H1 (cell line): ENCODE measurements around the gene KCNQ1. TPM values are rescaled to one million over a fixed set of nuclear protein-coding genes. Genes with fewer than 3 reads are reported as not detected.

Experiments used
- CTCF ChIA-PET: fragments of 300-600 bp; sonication (Branson Sonifier 250); formaldehyde crosslinking; loops from one replicate; lab custom pipeline; 2021; ENCODE audit not compliant: partially characterized antibody; lab: Charles Lee
- POLR2A ChIA-PET: fragments of 300-600 bp; sonication (Branson Sonifier 250); formaldehyde crosslinking; loops from one replicate; lab custom pipeline; 2021; ENCODE audit warnings: inconsistent platforms; ENCODE audit not compliant: partially characterized antibody; lab: Charles Lee
- DNase-seq, 2 experiments: peaks; one replicate each; pipeline versions ENCODE4 v3.0.0 to v3.0.0-alpha.2; 2010 to 2022; ENCODE audit warnings: low spot score in 2 of 2, low read depth in 1 of 2, mixed read lengths in 1 of 2
- FAIRE-seq: peaks from 2 replicates; lab custom pipeline; 2011; peaks lifted over from hg19 to GRCh38; lab: Jason Lieb, UNC
- H2AFZ ChIP-seq: 2 replicates; pipeline ENCODE4 v1.8.1; 2012; ENCODE audit warnings: low read length, inconsistent platforms
- H2AK5ac ChIP-seq: 2 replicates; pipeline ENCODE4 v1.6.1; 2013; ENCODE audit warnings: low read depth, low read length
- H2BK120ac ChIP-seq: replicated peaks from 2 replicates; pipeline ENCODE3; 2013; ENCODE audit warnings: low read depth, low read length, inconsistent platforms
- H2BK12ac ChIP-seq: 2 replicates; pipeline ENCODE4 v1.6.1; 2013; ENCODE audit warnings: low read depth, low read length
- H2BK15ac ChIP-seq: 2 replicates; pipeline ENCODE4 v1.6.1; 2013; ENCODE audit warnings: low read length
- H2BK20ac ChIP-seq: 2 replicates; pipeline ENCODE4 v1.6.1; 2013; ENCODE audit warnings: low read length
- H2BK5ac ChIP-seq: 2 replicates; pipeline ENCODE4 v1.6.1; 2013; ENCODE audit warnings: low read depth, low read length
- H3K14ac ChIP-seq: 2 replicates; pipeline ENCODE4 v1.6.1; 2013; ENCODE audit warnings: inconsistent platforms; ENCODE audit not compliant: insufficient read length
- H3K18ac ChIP-seq: 2 replicates; pipeline ENCODE4 v1.6.1; 2013; ENCODE audit warnings: low read length; ENCODE audit errors: extremely low read depth
- H3K23ac ChIP-seq: 2 replicates; pipeline ENCODE4 v1.6.1; 2013; ENCODE audit warnings: inconsistent platforms; ENCODE audit not compliant: insufficient read length
- H3K23me2 ChIP-seq: 2 replicates; pipeline ENCODE4 v1.6.1; 2013; ENCODE audit warnings: low read depth, low read length
- H3K27ac ChIP-seq: 2 replicates; pipeline ENCODE4 v1.6.1; 2011; ENCODE audit warnings: low read depth, low read length, inconsistent platforms
- H3K27me3 ChIP-seq, 4 experiments: replicated peaks in 1 of 4; 1 replicate in 1 of 4; 2 replicates in 3 of 4; pipeline versions ENCODE4 v1.6.1 to v1.8.1; 2011 to 2013; ENCODE audit warnings: low read length in 3 of 4, mild to moderate bottlenecking in 3 of 4, inconsistent platforms in 2 of 4, mixed read lengths in 2 of 4, moderate library complexity in 1 of 4; ENCODE audit not compliant: control insufficient read depth in 3 of 4, insufficient read depth in 3 of 4; ENCODE audit errors: extremely low read depth in 1 of 4
- H3K36me3 ChIP-seq, 4 experiments: 2 replicates each; pipeline versions ENCODE4 v1.6.1 to v1.8.1; 2011 to 2013; ENCODE audit warnings: mild to moderate bottlenecking in 4 of 4, low read length in 3 of 4, moderate library complexity in 2 of 4, control low read depth in 1 of 4, inconsistent platforms in 1 of 4; ENCODE audit not compliant: insufficient read depth in 4 of 4, control insufficient read depth in 2 of 4
- H3K4ac ChIP-seq: replicated peaks from 2 replicates; pipeline ENCODE3; 2013; ENCODE audit warnings: low read length, low read depth, mixed read lengths, inconsistent platforms; ENCODE audit not compliant: insufficient read length
- H3K4me1 ChIP-seq, 4 experiments: replicated peaks in 1 of 4; 1 replicate in 1 of 4; 2 replicates in 3 of 4; pipeline versions ENCODE4 v1.6.1 to v1.8.1; 2011 to 2013; ENCODE audit warnings: low read length in 3 of 4, inconsistent platforms in 2 of 4, mixed read lengths in 1 of 4; ENCODE audit not compliant: insufficient read depth in 4 of 4, control insufficient read depth in 3 of 4
- H3K4me2 ChIP-seq, 2 experiments: 2 replicates each; pipeline versions ENCODE4 v1.6.1 to v1.8.1; 2011 to 2013; ENCODE audit warnings: low read depth in 2 of 2, low read length in 2 of 2, control low read depth in 1 of 2, inconsistent platforms in 1 of 2, mild to moderate bottlenecking in 1 of 2; ENCODE audit not compliant: insufficient read depth in 1 of 2
- H3K4me3 ChIP-seq, 4 experiments: fragments of 200-600, 300-600 bp in 1 of 4; sonication (generic), shearing (Covaris generic), sonication (Bioruptor Twin) in 1 of 4; 2 replicates each; pipeline versions ENCODE4 v1.5.1 to v1.8.1; 2011 to 2016; ENCODE audit warnings: low read length in 4 of 4, low read depth in 3 of 4, control low read depth in 2 of 4, inconsistent platforms in 2 of 4, mild to moderate bottlenecking in 2 of 4, mixed read lengths in 1 of 4, moderate library complexity in 1 of 4; ENCODE audit not compliant: insufficient read depth in 2 of 4; ENCODE audit errors: extremely low read depth in 1 of 4
- H3K56ac ChIP-seq: replicated peaks from 2 replicates; pipeline ENCODE3; 2013; ENCODE audit warnings: low read depth, mild to moderate bottlenecking, mixed read lengths, low read length, inconsistent platforms; ENCODE audit not compliant: insufficient read length
- H3K79me1 ChIP-seq: 2 replicates; pipeline ENCODE4 v1.6.1; 2013; ENCODE audit warnings: low read depth, low read length, control low read depth
- H3K79me2 ChIP-seq, 2 experiments: 2 replicates each; pipeline versions ENCODE4 v1.6.1 to v1.8.1; 2012 to 2013; ENCODE audit warnings: low read length in 2 of 2, mild to moderate bottlenecking in 2 of 2, inconsistent platforms in 1 of 2; ENCODE audit not compliant: insufficient read depth in 2 of 2, control insufficient read depth in 1 of 2
- H3K9ac ChIP-seq, 4 experiments: replicated peaks in 1 of 4; 1 replicate in 1 of 4; 2 replicates in 3 of 4; pipeline versions ENCODE4 v1.6.1 to v1.8.1; 2011 to 2013; ENCODE audit warnings: low read depth in 3 of 4, low read length in 3 of 4, control low read depth in 2 of 4, mild to moderate bottlenecking in 2 of 4, moderate library complexity in 2 of 4, inconsistent platforms in 1 of 4; ENCODE audit errors: extremely low read depth in 1 of 4
- H3K9me3 ChIP-seq, 2 experiments: 2 replicates each; pipeline versions ENCODE4 v1.6.1 to v1.8.1; 2012 to 2013; ENCODE audit warnings: mild to moderate bottlenecking in 2 of 2, moderate library complexity in 2 of 2, control low read depth in 1 of 2, inconsistent platforms in 1 of 2, low read depth in 1 of 2, low read length in 1 of 2, mixed read lengths in 1 of 2; ENCODE audit not compliant: insufficient read depth in 2 of 2
- H4K20me1 ChIP-seq, 2 experiments: replicated peaks in 1 of 2; 2 replicates each; pipeline versions ENCODE3 to v1.8.1; 2011 to 2013; ENCODE audit warnings: inconsistent platforms in 2 of 2, low read length in 2 of 2, mild to moderate bottlenecking in 1 of 2; ENCODE audit not compliant: insufficient read depth in 2 of 2, control insufficient read depth in 1 of 2
- H4K5ac ChIP-seq: 2 replicates; pipeline ENCODE4 v1.6.1; 2013; ENCODE audit warnings: low read length, low read depth, mixed read lengths, inconsistent platforms; ENCODE audit not compliant: insufficient read length
- H4K8ac ChIP-seq: 2 replicates; pipeline ENCODE4 v1.8.0; 2013; ENCODE audit warnings: mild to moderate bottlenecking, moderate library complexity, low read length, inconsistent platforms; ENCODE audit not compliant: insufficient read depth; ENCODE audit errors: extremely low read depth
- H4K91ac ChIP-seq: replicated peaks from 2 replicates; pipeline ENCODE3; 2013; ENCODE audit warnings: low read length, mixed read lengths, inconsistent platforms; ENCODE audit not compliant: insufficient read length
- CEBPB ChIP-seq: IDR thresholded peaks from 2 replicates; pipeline ENCODE4 v1.6.1; 2012; ENCODE audit warnings: low read depth, low read length
- CHD2 ChIP-seq: IDR thresholded peaks from 2 replicates; pipeline ENCODE4 v1.6.1; 2012; ENCODE audit warnings: low read length, improper control_type of control experiment
- KDM1A ChIP-seq: fragments of 200-600, 300-600 bp; sonication (generic); IDR thresholded peaks from 2 replicates; pipeline ENCODE4 v1.7.1; 2016; ENCODE audit warnings: mild to moderate bottlenecking, low read length, borderline replicate concordance
- WGBS, 2 experiments: shearing (Covaris generic) in 1 of 2; methylation state at CpG; one replicate each; pipeline versions ENCODE4 v1.1.6 to v1.1.7; 2013 to 2015; ENCODE audit warnings: low lambda C conversion rate in 2 of 2, mixed read lengths in 2 of 2, inconsistent platforms in 1 of 2, low coverage in 1 of 2, missing lambda C conversion rate in 1 of 2; ENCODE audit not compliant: insufficient replicate concordance in 2 of 2, insufficient coverage in 1 of 2, insufficient read length in 1 of 2; ENCODE audit errors: extremely low coverage in 1 of 2, missing lambda C conversion rate in 1 of 2; 5-methylcytosine and 5-hydroxymethylcytosine counted together
- polyA plus RNA-seq, 7 experiments: library from polyadenylated mRNA; depleted of rRNA in 3 of 7; stranded (reverse) in 5 of 7; unstranded in 2 of 7; fragments of >200 nt in 5 of 7; fragments of 200-250 nt in 2 of 7; gene quantifications; 1 replicate in 5 of 7; 2 replicates in 1 of 7; 4 replicates in 1 of 7; pipeline versions ENCODE4 v1.2.1 to v1.2.3, GENCODE V29; 2011 to 2013; ENCODE audit warnings: missing spikeins in 2 of 7, mixed read lengths in 2 of 7
- total RNA-seq: library from RNA; stranded (reverse); fragmentation: NEBNext Ultra II Directional; extraction: Animal tissue kit (Norgen Biotek cat#: 25700); gene quantifications from 2 replicates; pipeline ENCODE4 v1.2.1, GENCODE V29; 2021
- TF ChIP-seq, protein P1 (sequence below): IDR thresholded peaks from 2 replicates; pipeline ENCODE4 v1.6.1; 2012; ENCODE audit warnings: inconsistent platforms

KCNQ1 gene
- total and polyA plus RNA-seq, 2 of the 8 experiments (the other 6 are each of a cell fraction or from before 2014, with no cell fraction given) = 1.9 to 2.0 TPM

GRCh38 chr11:2553198-2553597 is 108.4 kb downstream of the KCNQ1 start:
- no peak for FAIRE-seq
- Histone ChIP-seq H2BK12ac (no peak overlapping the region), H2BK5ac (no peak overlapping the region), H3K9me3 (peaks cover 0 to 3% of the 10 kb centered on the region in 2 experiments; a peak in 2 of 4 replicates), H4K91ac (no peak overlapping the region), H3K4me3 (no peak overlapping the region), H3K27me3 (peaks cover 16 to 88% (median 56%) of the 10 kb centered on the region in 4 experiments), H3K36me3 (no peaks in the 10 kb centered on the region), H3K79me2 (no peaks in the 10 kb centered on the region), H3K23me2 (no peaks in the 10 kb centered on the region), H3K27ac (no peak overlapping the region), H3K23ac (no peak overlapping the region), H3K9ac (no peak overlapping the region), H2BK15ac (no peak overlapping the region), H3K56ac (no peak overlapping the region), H4K20me1 (peaks cover 0 to 4% of the 10 kb centered on the region in 2 experiments), H3K18ac (no peak overlapping the region), H2BK20ac (no peak overlapping the region), H3K4me2 (no peak overlapping the region), H2BK120ac (no peak overlapping the region), H3K4ac (no peak overlapping the region), H4K8ac (no peak overlapping the region), H3K4me1 (no peaks in the 10 kb centered on the region), H3K14ac (no peak overlapping the region), H4K5ac (no peak overlapping the region), H2AK5ac (no peak overlapping the region), H3K79me1 (no peaks in the 10 kb centered on the region), H2AFZ (no peak overlapping the region)
- POLR2A ChIA-PET = no interaction called here
- TF ChIP-seq CEBPB (no peak), CHD2 (no peak), KDM1A (no peak)
- TF ChIP-seq, protein P1, sequence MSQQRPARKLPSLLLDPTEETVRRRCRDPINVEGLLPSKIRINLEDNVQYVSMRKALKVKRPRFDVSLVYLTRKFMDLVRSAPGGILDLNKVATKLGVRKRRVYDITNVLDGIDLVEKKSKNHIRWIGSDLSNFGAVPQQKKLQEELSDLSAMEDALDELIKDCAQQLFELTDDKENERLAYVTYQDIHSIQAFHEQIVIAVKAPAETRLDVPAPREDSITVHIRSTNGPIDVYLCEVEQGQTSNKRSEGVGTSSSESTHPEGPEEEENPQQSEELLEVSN = no peak
- DNase-seq = no peak
- CTCF ChIA-PET = interaction anchor here (1.0 to 2.4 kb wide), 5 partner anchors 20 to 335 kb away, joined by 3 to 11 read pairs (median 4); no protein-coding TSS in a partner anchor
- WGBS, 2 experiments = 97% methylated on average over 2 of the region's 2 CpGs; no CpG with 5 or more reads in 1 of the 2 experiments
